GM12874 (cell line): ENCODE measurements around the gene BABAM2.

Source experiments
- CTCF ChIP-seq: IDR thresholded peaks from 2 replicates; pipeline ENCODE4 v1.5.1; 2011; ENCODE audit warnings: low read depth, mild to moderate bottlenecking, control low read depth, low read length, moderate library complexity; ENCODE audit not compliant: insufficient read depth

BABAM2 gene

DNA sequence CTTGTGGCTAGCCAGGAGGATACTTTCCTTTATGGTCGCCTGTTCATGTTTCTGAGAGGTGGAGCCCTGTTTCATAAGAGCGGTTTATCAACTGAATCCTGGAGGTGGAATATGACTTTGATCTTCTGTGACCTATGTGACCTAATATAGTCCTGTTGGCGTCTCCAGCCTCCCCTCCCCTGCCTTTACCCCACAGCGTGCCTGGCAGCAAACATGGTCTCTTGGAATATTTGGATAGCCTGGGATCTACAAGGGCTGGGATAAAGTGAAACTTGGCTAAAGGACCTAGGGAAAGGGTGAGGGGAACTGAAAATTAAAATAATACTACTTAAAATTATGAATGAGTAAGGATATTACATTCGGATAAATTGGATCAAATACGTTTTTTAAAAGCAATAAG lies 246.0 kb downstream of the BABAM2 start:
- no peak for TF ChIP-seq CTCF

- no peak for TF ChIP-seq CTCF
Observed at GRCh38 chr2:28137221-28137620, 246.7 kb downstream of the BABAM2 start.

DNA sequence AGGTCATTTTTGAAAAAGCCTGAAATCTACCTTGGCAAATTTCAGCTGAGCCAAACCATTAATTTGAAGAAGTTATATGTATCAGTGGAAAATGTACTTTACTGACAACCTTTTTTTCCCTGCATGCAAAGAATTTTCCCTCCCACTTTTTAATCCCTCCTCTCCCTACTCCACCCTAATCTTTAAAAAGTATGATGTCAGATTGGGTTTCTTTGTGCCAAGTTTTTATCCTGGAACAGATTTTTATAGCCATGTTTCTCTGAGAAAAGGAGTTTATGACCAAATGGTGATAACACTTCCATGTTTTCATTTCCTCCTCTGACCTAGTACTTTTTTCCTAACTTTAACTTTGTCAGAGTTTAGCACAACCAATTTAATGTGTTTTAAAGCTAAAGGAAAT lies 251.9 kb downstream of the BABAM2 start:
- TF ChIP-seq CTCF = no peak

- no peak for TF ChIP-seq CTCF
Observed at GRCh38 chr2:28148000-28148399, 257.5 kb downstream of the BABAM2 start.

- no peak for TF ChIP-seq CTCF
Observed at GRCh38 chr2:28148566-28148965, 258.0 kb downstream of the BABAM2 start.

GRCh38 chr2:28150236-28150915 lies 259.8 kb downstream of the BABAM2 start:
- no peak for TF ChIP-seq CTCF

GRCh38 chr2:28150994-28151393 lies 260.5 kb downstream of the BABAM2 start:
- no peak for TF ChIP-seq CTCF
